Large intestine (tissue), 3 donors: ENCODE results near the gene AMIGO2. TPM values are rescaled to one million over a fixed set of nuclear protein-coding genes. Genes with fewer than 3 reads are reported as not detected.

Experiments
- DNase-seq, 2 donors: peaks; one replicate each; pipeline versions ENCODE4 v3.0.0 to v3.0.0-alpha.2; 2013
- H3K27ac ChIP-seq: one replicate; pipeline ENCODE4 v1.5.1; 2013; ENCODE audit warnings: low read length
- H3K27me3 ChIP-seq: 2 replicates; pipeline ENCODE4 v1.6.1; 2013; ENCODE audit warnings: low read length; ENCODE audit not compliant: control insufficient read depth, insufficient read depth
- H3K36me3 ChIP-seq: 2 replicates; pipeline ENCODE4 v1.6.1; 2013; ENCODE audit warnings: low read length; ENCODE audit not compliant: control insufficient read depth, insufficient read depth
- H3K4me1 ChIP-seq: one replicate; pipeline ENCODE4 v1.6.1; 2013; ENCODE audit warnings: low read length; ENCODE audit not compliant: control insufficient read depth, insufficient read depth
- H3K4me3 ChIP-seq: one replicate; pipeline ENCODE4 v1.5.1; 2013; ENCODE audit warnings: low read length
- H3K9me3 ChIP-seq: one replicate; pipeline ENCODE4 v1.6.1; 2013; ENCODE audit warnings: mild to moderate bottlenecking, low read depth, low read length, moderate library complexity; ENCODE audit not compliant: control insufficient read depth
- WGBS: methylation state at CpG from one replicate; pipeline ENCODE4 v1.1.5; 2013; ENCODE audit warnings: low lambda C conversion rate; ENCODE audit not compliant: insufficient coverage; 5-methylcytosine and 5-hydroxymethylcytosine counted together
- polyA plus RNA-seq: library from polyadenylated mRNA; unstranded; fragments of 120-200 nt; gene quantifications from one replicate; pipeline ENCODE4 v1.2.1, GENCODE V29; 2013

The AMIGO2 gene
- polyA plus RNA-seq, 1 donor = 19.6 TPM

DNA sequence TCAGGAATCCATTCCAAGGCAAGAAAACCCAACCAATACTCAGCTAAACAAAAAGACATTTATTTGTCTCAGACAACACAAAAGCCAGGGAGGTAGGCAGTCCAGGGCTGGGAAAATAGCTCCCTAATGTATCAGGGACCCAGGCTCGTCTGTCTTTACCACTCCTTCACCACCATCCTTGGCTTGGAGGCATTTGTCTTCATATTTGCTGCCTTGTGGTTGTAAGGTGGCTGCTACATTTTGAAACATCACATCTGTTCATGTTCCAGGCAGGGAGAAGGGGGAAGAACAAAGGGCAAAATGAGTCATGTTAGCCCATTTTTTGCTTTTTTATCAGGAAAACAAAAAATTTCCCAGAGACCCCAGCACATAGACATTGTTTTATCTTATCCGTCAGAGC is 45.1 kb downstream of the AMIGO2 start:
- Histone ChIP-seq H3K36me3 (no peaks in the 10 kb centered on the region), H3K4me3 (no peak overlapping the region), H3K27ac (no peak overlapping the region), H3K27me3 (no peaks in the 10 kb centered on the region), H3K4me1 (peaks cover 31% of the 10 kb centered on the region), H3K9me3 (no peaks in the 10 kb centered on the region)
- DNase-seq = no peak
- WGBS = no CpG with 5 or more reads among the region's 2 CpGs

GRCh38 chr12:47033789-47034555 is 45.8 kb downstream of the AMIGO2 start:
- Histone ChIP-seq H3K9me3 (no peaks in the 10 kb centered on the region), H3K36me3 (no peaks in the 10 kb centered on the region), H3K27me3 (no peaks in the 10 kb centered on the region), H3K4me1 (peaks cover 31% of the 10 kb centered on the region), H3K27ac (peak overlapping the region; percentile 13), H3K4me3 (no peak overlapping the region)
- peak in 1 of 2 donors; percentile 33 for DNase-seq
- 81% methylated on average over 3 of the region's 5 CpGs for WGBS

DNA sequence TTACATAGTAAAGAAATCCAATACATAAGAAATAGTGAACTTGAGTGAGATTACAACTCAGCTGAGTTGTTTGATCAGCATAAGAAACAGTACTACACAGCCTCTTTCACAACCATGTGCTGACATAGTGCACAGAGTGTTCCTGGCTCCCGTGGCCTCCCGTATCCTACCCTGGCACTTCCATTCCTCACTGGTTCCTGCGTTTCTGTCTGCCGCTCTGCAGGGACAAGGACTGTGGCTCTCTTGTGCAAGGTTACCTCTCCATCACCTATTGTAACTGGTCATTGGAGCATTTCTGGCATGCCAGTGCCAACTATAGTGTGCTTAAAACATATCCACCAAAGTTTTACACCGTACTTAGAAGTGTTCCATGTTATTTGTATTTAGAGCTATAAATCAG is 46.7 kb downstream of the AMIGO2 start:
- Histone ChIP-seq H3K4me1 (peaks cover 31% of the 10 kb centered on the region), H3K9me3 (no peaks in the 10 kb centered on the region), H3K27ac (peak overlapping the region; percentile 13), H3K27me3 (no peaks in the 10 kb centered on the region), H3K4me3 (no peak overlapping the region), H3K36me3 (no peaks in the 10 kb centered on the region)
- DNase-seq = peak in 1 of 2 donors; percentile 56
- no CpG with 5 or more reads among the region's 5 CpGs for WGBS

DNA sequence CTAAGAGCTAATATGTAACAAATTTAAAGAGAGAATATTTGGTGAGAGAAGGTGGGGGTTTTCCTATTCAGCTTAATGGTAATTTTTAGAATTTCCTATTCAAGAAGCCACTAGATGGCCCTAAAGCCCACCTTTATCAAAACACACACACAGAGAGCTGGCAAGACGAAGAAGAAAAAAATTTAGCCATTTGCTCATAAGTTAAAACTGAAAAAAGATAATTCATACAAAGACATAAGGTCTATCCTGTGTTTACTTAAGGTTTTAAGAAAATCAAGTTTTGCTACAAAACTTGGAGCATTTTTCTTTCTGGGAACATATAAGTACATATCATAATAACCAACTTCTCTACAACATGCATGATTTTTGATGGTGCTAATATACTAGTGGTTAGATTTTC is 47.1 kb downstream of the AMIGO2 start:
- no CpG with 5 or more reads among the region's 1 CpG for whole genome bisulfite sequencing
- no peaks in the 10 kb centered on the region for H3K36me3 ChIP-seq
- H3K4me3 ChIP-seq = no peak overlapping the region
- no peaks in the 10 kb centered on the region for H3K9me3 ChIP-seq
- H3K4me1 ChIP-seq = peaks cover 29% of the 10 kb centered on the region
- peak overlapping the region; percentile 2 for H3K27ac ChIP-seq
- peak in 1 of 2 donors; percentile 54 for DNase-seq
- H3K27me3 ChIP-seq = no peaks in the 10 kb centered on the region

DNA sequence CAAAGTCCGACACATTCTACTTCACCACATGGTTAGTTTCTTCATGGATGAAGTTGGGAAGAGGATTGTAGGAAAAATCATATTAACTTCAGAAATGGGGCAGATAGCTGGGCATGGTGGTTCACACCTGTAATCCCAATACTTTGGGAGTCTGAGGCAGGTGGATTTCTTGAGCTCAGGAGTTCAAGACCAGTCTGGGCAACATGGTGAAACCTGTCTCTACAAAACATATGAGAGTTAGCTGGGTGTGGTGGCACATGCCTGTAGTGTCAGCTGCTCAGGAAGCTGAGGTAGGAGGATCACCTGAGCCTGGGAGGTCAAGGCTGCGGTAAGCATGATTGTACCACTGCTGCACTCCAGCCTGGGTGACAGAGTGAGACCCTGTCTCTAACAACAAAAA is 49.9 kb downstream of the AMIGO2 start:
- Histone ChIP-seq H3K4me3 (no peak overlapping the region), H3K36me3 (no peaks in the 10 kb centered on the region), H3K27ac (no peak overlapping the region), H3K9me3 (no peaks in the 10 kb centered on the region), H3K4me1 (peaks cover 15% of the 10 kb centered on the region), H3K27me3 (no peaks in the 10 kb centered on the region)
- DNase-seq = no peak
- 80% methylated on average over 1 of the region's 2 CpGs for WGBS

DNA sequence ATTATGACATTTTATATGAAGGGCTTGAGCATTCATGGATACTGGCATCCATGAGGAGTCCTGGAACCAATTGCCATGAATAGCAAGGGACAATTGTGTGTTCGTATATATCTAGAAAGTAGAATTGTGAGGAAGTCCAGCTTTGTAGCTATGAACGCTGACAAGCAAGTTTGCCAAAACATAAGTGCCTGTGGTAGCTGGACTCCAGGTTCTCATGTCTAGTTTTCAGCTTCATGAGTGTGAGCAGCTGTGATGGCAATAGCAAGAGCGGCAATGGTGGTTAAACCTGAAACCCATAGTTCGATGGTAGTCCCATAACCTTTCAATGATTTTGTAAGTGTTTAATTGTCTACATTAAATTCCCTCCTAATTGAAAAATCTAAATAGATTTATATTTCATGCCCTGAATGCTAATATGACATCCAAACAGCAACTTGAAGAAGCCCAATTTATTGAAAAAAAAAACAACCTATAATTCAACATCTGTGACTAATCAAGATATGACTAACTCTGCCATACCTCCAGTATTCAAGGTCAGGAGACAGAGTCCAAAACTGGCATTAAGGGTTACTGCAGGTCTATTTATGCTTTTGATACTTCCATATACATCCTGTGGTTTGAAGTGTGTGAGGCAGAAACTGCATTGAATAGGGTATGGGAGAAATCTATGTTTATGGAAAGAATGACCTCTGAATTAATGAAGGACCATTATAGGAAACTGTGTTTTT is 50.6 kb downstream of the AMIGO2 start:
- Histone ChIP-seq H3K9me3 (no peaks in the 10 kb centered on the region), H3K36me3 (no peaks in the 10 kb centered on the region), H3K4me1 (peaks cover 8% of the 10 kb centered on the region), H3K27ac (no peak overlapping the region), H3K4me3 (no peak overlapping the region), H3K27me3 (no peaks in the 10 kb centered on the region)
- 50% methylated on average over 1 of the region's 4 CpGs for WGBS
- no peak for DNase-seq

DNA sequence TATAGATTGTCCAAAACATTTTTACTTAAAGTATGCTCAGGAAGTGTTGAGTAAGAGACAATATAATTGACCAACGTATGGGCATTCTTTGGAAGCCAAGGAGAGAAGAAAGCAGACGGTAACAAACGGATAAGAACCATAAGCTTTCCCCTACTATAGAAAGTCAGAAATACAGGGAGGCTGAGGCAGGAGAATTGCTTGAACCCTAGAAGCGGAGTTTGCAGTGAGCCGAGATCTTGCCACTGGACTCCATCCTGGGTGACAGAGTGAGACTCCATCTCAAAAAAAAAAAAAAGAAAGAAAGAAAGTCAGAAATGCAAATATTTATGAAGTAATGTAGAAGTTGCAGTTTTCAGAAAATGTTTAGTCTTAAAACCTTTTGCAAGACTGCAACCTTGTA is 51.6 kb downstream of the AMIGO2 start:
- Histone ChIP-seq H3K27ac (no peak overlapping the region), H3K4me1 (no peaks in the 10 kb centered on the region), H3K27me3 (no peaks in the 10 kb centered on the region), H3K9me3 (no peaks in the 10 kb centered on the region), H3K36me3 (no peaks in the 10 kb centered on the region), H3K4me3 (no peak overlapping the region)
- WGBS = 100% methylated on average over 1 of the region's 5 CpGs
- DNase-seq = no peak

Other genes with a start within 250 kb of the AMIGO2 start
- 4.3 TPM for gene PCED1B, start 338 bp downstream of the AMIGO2 start, polyA plus RNA-seq